ENCODE data around the gene LRRFIP1.

LRRFIP1 gene

GRCh38 chr2:237824085-237824484 is 196.7 kb downstream of the LRRFIP1 start:
- DNase-seq, result no peak

- no peak for DNase-seq
Observed at GRCh38 chr2:237827421-237827987, 200.1 kb downstream of the LRRFIP1 start.
